Upper lobe of right lung (tissue), 1 donor: ENCODE results near the gene PATL1. TPM values are rescaled to one million over a fixed set of nuclear protein-coding genes. Genes with fewer than 3 reads are reported as not detected.
A peak's percentile ranks its signal among the peaks of the same experiment; 100 is the strongest.

Source experiments
- ATAC-seq: fragments of 200-7000 bp; cut with Tn5 transposase; one replicate; pipeline ENCODE4 v1.9.1; 2020; ENCODE audit warnings: mild to moderate bottlenecking, moderate library complexity
- DNase-seq: peaks from one replicate; pipeline ENCODE4 v3.0.0-alpha.2; 2020
- H3K27ac ChIP-seq: fragments of 200-600 bp; one replicate; pipeline ENCODE4 v1.8.0; 2022
- H3K27me3 ChIP-seq: fragments of 200-600 bp; one replicate; pipeline ENCODE4 v1.8.0; 2022; ENCODE audit warnings: mild to moderate bottlenecking
- H3K36me3 ChIP-seq: fragments of 200-600 bp; one replicate; pipeline ENCODE4 v1.8.0; 2022
- H3K4me1 ChIP-seq: fragments of 200-600 bp; one replicate; pipeline ENCODE4 v1.8.0; 2022
- H3K4me3 ChIP-seq: fragments of 200-600 bp; one replicate; pipeline ENCODE4 v1.8.0; 2022; ENCODE audit warnings: mild to moderate bottlenecking
- H3K9me3 ChIP-seq: fragments of 200-600 bp; one replicate; pipeline ENCODE4 v1.8.0; 2022
- intact Hi-C: fragments of 100-400 bp; cut with DNase I; formaldehyde crosslinking; loops from one replicate; pipeline ENCODE4 v1.11.0; 2022
- total RNA-seq: library from RNA; stranded (reverse); fragmentation: NEBNext Ultra II Directional; extraction: Animal tissue kit (Norgen Biotek cat#: 25700); gene quantifications from one replicate; pipeline ENCODE4 v1.2.1, GENCODE V29; 2021
- TF ChIP-seq, protein P1 (sequence below): fragments of 200-600 bp; IDR thresholded peaks from one replicate; pipeline ENCODE4 v1.8.0; 2022; ENCODE audit warnings: antibody characterized with exemption
- donor health status: DM: no; HTN: yes; CAD: no; lungs with severe emphysema.

Gene PATL1
- total RNA-seq, 1 donor from 2014 or later: 35.9 TPM

DNA sequence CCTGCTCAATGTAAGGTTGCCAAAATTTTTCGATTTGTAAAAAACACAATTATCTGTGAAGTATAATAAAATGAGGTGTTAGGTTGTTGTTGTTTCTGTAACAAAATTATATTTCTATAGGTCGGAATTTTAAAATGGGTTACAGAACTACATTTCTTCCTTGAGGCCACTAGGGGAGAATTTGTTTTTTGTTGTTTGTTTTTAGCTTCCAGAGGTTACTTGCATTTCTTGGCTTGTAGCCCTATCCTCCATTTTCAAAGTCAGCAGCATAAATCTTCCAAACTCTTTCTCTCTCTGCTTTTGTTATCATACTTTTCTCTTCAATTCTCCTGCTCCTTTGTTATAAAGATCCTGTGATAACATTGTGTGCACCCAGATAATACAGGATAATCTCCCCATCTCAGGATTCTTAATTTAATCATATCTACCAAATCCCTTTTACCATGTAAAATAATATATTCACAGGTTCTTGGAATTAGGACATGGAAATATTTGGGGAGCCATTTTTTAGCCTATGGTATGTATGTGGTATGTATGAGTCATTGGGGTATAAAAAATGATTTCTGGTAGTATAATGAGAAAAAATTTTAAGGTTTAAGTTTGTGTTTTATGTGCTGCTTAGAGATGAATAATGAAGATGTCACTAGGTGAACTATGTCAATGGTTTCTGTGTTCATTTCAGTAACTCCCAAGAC, 9.4 kb upstream of the PATL1 start:
- Histone ChIP-seq H3K9me3 (no peaks in the 10 kb centered on the region), H3K27ac (no peak overlapping the region), H3K4me3 (no peak overlapping the region), H3K27me3 (no peaks in the 10 kb centered on the region), H3K4me1 (no peaks in the 10 kb centered on the region), H3K36me3 (no peaks in the 10 kb centered on the region)
- TF ChIP-seq, protein P1, sequence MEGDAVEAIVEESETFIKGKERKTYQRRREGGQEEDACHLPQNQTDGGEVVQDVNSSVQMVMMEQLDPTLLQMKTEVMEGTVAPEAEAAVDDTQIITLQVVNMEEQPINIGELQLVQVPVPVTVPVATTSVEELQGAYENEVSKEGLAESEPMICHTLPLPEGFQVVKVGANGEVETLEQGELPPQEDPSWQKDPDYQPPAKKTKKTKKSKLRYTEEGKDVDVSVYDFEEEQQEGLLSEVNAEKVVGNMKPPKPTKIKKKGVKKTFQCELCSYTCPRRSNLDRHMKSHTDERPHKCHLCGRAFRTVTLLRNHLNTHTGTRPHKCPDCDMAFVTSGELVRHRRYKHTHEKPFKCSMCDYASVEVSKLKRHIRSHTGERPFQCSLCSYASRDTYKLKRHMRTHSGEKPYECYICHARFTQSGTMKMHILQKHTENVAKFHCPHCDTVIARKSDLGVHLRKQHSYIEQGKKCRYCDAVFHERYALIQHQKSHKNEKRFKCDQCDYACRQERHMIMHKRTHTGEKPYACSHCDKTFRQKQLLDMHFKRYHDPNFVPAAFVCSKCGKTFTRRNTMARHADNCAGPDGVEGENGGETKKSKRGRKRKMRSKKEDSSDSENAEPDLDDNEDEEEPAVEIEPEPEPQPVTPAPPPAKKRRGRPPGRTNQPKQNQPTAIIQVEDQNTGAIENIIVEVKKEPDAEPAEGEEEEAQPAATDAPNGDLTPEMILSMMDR: no peak
- DNase-seq (no peak), ATAC-seq (no peak)
- intact Hi-C loops: no loop called here

DNA sequence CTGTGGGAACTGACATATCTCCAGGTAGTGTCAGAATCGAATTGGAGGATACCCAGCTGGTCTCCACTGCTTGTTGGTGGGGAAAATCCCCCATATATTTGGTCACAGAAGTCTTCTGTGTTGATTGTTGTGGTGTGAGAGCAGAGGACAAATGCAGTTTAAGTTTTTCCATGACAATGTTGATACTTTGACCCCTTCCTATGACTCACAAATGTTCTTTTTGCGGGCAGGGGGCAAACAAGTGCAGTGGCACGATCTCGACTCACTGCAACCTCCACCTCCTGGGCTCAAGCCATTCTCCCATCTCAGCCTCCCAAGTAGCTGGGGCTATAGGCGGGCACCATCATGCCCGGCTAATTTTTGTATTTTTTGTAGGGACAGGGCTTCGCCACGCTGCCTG, 7.4 kb upstream of the PATL1 start:
- Histone ChIP-seq H3K9me3 (no peaks in the 10 kb centered on the region), H3K36me3 (no peaks in the 10 kb centered on the region), H3K27me3 (no peaks in the 10 kb centered on the region), H3K4me1 (no peaks in the 10 kb centered on the region), H3K27ac (no peak overlapping the region), H3K4me3 (no peak overlapping the region)
- DNase-seq: no peak
- TF ChIP-seq, protein P1: no peak
- intact Hi-C loops: no loop called here
- no peak for ATAC-seq

GRCh38 chr11:59674291-59674690, 5.5 kb upstream of the PATL1 start:
- TF ChIP-seq, protein P1: no peak
- Histone ChIP-seq H3K4me1 (peaks cover 11% of the 10 kb centered on the region), H3K36me3 (no peaks in the 10 kb centered on the region), H3K27ac (no peak overlapping the region), H3K9me3 (no peaks in the 10 kb centered on the region), H3K4me3 (no peak overlapping the region), H3K27me3 (no peaks in the 10 kb centered on the region)
- intact Hi-C loops: no loop called here
- ATAC-seq: no peak
- no peak for DNase-seq

DNA sequence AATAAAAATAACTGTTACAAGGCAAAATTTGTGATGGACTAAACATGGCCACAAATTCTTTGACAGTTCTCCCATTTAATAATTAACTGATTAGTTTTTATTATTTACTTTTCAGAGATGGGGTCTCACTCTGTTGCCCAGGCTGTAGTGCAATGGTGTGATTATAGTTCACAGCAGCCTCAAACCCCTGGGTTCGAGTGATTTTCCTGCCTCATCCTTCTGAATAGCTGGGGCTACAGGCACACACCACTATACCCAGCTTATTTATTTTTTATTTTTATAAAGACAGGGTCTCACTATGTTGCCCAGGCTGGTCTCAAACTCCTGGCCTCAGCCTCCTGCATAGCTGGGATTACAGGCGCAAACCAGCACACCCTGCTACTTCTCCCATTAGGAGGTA, 4.5 kb upstream of the PATL1 start:
- DNase-seq: no peak
- Histone ChIP-seq H3K27me3 (no peaks in the 10 kb centered on the region), H3K4me3 (no peak overlapping the region), H3K9me3 (no peaks in the 10 kb centered on the region), H3K36me3 (no peaks in the 10 kb centered on the region), H3K27ac (no peak overlapping the region), H3K4me1 (peaks cover 11% of the 10 kb centered on the region)
- ATAC-seq: no peak
- intact Hi-C loops: no loop called here
- TF ChIP-seq, protein P1: no peak

DNA sequence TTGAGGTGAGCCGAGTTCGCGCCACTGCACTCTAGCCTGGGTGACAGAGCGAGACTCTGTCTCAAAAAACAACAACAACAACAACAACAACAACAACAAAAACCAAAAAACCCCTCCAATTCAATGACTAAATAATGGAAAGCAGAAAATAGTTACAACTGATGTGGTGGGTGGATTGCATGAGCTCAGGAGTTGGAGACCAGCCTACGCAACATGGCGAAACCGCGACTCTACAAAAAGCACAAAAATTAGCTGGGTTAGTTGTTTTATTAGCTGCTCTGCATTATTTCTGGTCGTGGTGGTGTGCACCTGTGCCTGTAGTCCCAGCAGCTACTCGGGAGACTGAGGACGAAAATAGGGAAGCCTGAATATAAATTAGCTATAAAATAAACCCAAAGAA, 2.6 kb upstream of the PATL1 start:
- DNase-seq (no peak), ATAC-seq (no peak)
- TF ChIP-seq, protein P1: no peak
- Histone ChIP-seq H3K27me3 (no peaks in the 10 kb centered on the region), H3K36me3 (peaks cover 3% of the 10 kb centered on the region), H3K9me3 (no peaks in the 10 kb centered on the region), H3K27ac (no peak overlapping the region), H3K4me3 (no peak overlapping the region), H3K4me1 (peaks cover 27% of the 10 kb centered on the region)
- intact Hi-C loops: no loop called here

DNA sequence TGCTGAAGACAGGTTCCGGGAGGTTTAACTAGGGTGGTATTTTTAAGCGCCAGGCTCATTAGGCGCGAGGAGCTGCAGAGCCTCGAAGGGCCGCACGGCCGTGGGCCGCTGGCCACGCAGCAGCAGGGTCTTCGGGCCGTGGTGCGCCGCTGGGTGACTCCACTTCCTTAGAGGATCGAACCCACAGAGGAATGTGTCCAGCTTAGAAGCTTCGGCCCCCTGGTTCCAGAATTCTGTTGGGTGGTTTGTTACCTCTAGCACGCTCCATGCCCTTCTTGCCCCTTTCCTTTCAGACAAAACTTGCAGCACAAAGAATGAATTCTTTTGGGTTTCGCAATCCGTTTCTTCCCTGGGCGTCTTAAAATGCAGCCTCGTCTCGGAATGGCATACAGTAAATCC, 773 bp upstream of the PATL1 start:
- peaks cover 22% of the 10 kb centered on the region for H3K36me3 ChIP-seq
- intact Hi-C loops: no loop called here
- H3K9me3 ChIP-seq: no peaks in the 10 kb centered on the region
- peak overlapping the region; percentile 98 for H3K27ac ChIP-seq
- ATAC-seq (peak; percentile 25), DNase-seq (no peak)
- peak overlapping the region; percentile 85 for H3K4me3 ChIP-seq
- TF ChIP-seq, protein P1: no peak
- peaks cover 30% of the 10 kb centered on the region for H3K4me1 ChIP-seq
- H3K27me3 ChIP-seq: no peaks in the 10 kb centered on the region
